HEK293 (cell line): ENCODE results near the gene NENF.

Experiments
- CTCF ChIA-PET: fragments of 350-600 bp; formaldehyde crosslinking; extraction: SDS; loops from one replicate; lab custom pipeline; 2021; ENCODE audit warnings: antibody characterized with exemption; lab: Yijun Ruan, JAX
- POLR2A ChIA-PET: fragments of 300-600 bp; formaldehyde crosslinking; extraction: SDS; loops from one replicate; lab custom pipeline; 2020; ENCODE audit warnings: antibody characterized with exemption, inconsistent platforms; lab: Yijun Ruan, JAX
- H3K27ac ChIP-seq: fragments of 200-500 bp; sonication (Bioruptor generic); 2 replicates; pipeline ENCODE4 v1.5.1; 2014; ENCODE audit warnings: low read depth, low read length, control low read depth, inconsistent platforms; ENCODE audit errors: extremely low read depth
- H3K36me3 ChIP-seq, 2 experiments: fragments of 200-500 bp in 1 of 2; sonication (Bioruptor generic) in 1 of 2; 1 replicate in 1 of 2; 2 replicates in 1 of 2; pipeline ENCODE4 v1.5.1; 2014 to 2017; ENCODE audit warnings: inconsistent platforms in 2 of 2, low read length in 2 of 2; ENCODE audit not compliant: control insufficient read depth in 2 of 2, insufficient read depth in 1 of 2
- H3K4me1 ChIP-seq: fragments of 200-500 bp; sonication (Bioruptor generic); 2 replicates; pipeline ENCODE4 v1.5.1; 2014; ENCODE audit warnings: mild to moderate bottlenecking, low read length, inconsistent platforms; ENCODE audit not compliant: control insufficient read depth, insufficient read depth
- H3K4me3 ChIP-seq: 2 replicates; pipeline ENCODE4 v1.5.1; 2011; ENCODE audit warnings: low read depth, mild to moderate bottlenecking, control low read depth, low read length, moderate library complexity
- H3K9me3 ChIP-seq: fragments of 200-500 bp; sonication (Bioruptor generic); 2 replicates; pipeline ENCODE4 v1.5.1; 2014; ENCODE audit warnings: low read depth, low read length, inconsistent platforms; ENCODE audit not compliant: control insufficient read depth, insufficient read depth
- REPIN1 ChIP-seq: fragments of 450-650 bp; formaldehyde crosslinking; IDR thresholded peaks from 2 replicates; pipeline ENCODE4 v1.5.1; 2017; ENCODE audit warnings: missing biosample characterization, missing genetic modification characterization, low read depth
- SP7 ChIP-seq: fragments of 450-650 bp; formaldehyde crosslinking; IDR thresholded peaks from 2 replicates; pipeline ENCODE4 v1.5.1; 2016; ENCODE audit warnings: missing biosample characterization, missing genetic modification characterization
- ZBTB17 ChIP-seq: fragments of 450-650 bp; formaldehyde crosslinking; IDR thresholded peaks from 2 replicates; pipeline ENCODE4 v1.5.1; 2016; ENCODE audit warnings: missing biosample characterization, missing genetic modification characterization
- ZBTB7A ChIP-seq: fragments of 450-650 bp; formaldehyde crosslinking; IDR thresholded peaks from 2 replicates; pipeline ENCODE4 v1.5.1; 2016; ENCODE audit warnings: low read depth, missing biosample characterization, missing genetic modification characterization
- ZIC2 ChIP-seq: fragments of 450-650 bp; formaldehyde crosslinking; IDR thresholded peaks from 2 replicates; pipeline ENCODE4 v1.5.1; 2016; ENCODE audit warnings: missing biosample characterization, missing genetic modification characterization
- ZNF10 ChIP-seq: fragments of 450-650 bp; formaldehyde crosslinking; IDR thresholded peaks from 2 replicates; pipeline ENCODE4 v1.5.1; 2017; ENCODE audit warnings: missing biosample characterization, missing genetic modification characterization
- ZNF211 ChIP-seq: fragments of 450-650 bp; formaldehyde crosslinking; IDR thresholded peaks from 2 replicates; pipeline ENCODE4 v1.5.1; 2016; ENCODE audit warnings: low read depth, missing biosample characterization, missing genetic modification characterization
- ZNF248 ChIP-seq: fragments of 450-650 bp; formaldehyde crosslinking; IDR thresholded peaks from 2 replicates; pipeline ENCODE4 v1.5.1; 2017; ENCODE audit warnings: missing biosample characterization, missing genetic modification characterization
- ZNF302 ChIP-seq: fragments of 450-650 bp; formaldehyde crosslinking; IDR thresholded peaks from 2 replicates; pipeline ENCODE4 v1.5.1; 2016; ENCODE audit warnings: missing biosample characterization, missing genetic modification characterization, low read depth
- ZNF341 ChIP-seq: fragments of 450-650 bp; formaldehyde crosslinking; IDR thresholded peaks from 2 replicates; pipeline ENCODE4; 2016; ENCODE audit warnings: low read depth, missing biosample characterization, missing genetic modification characterization
- ZNF596 ChIP-seq: fragments of 450-650 bp; IDR thresholded peaks from 2 replicates; pipeline ENCODE4 v1.5.0; 2018; ENCODE audit warnings: missing biosample characterization, mild to moderate bottlenecking, missing genetic modification characterization, moderate library complexity
- ZNF610 ChIP-seq: fragments of 450-650 bp; formaldehyde crosslinking; IDR thresholded peaks from 2 replicates; pipeline ENCODE4 v1.5.1; 2016; ENCODE audit warnings: missing biosample characterization, missing genetic modification characterization, borderline replicate concordance
- ZNF623 ChIP-seq: fragments of 450-650 bp; formaldehyde crosslinking; IDR thresholded peaks from 2 replicates; pipeline ENCODE4 v1.5.1; 2016; ENCODE audit warnings: missing biosample characterization, missing genetic modification characterization
- ZNF677 ChIP-seq: fragments of 450-650 bp; IDR thresholded peaks from 2 replicates; pipeline ENCODE4 v1.5.0; 2018; ENCODE audit warnings: missing biosample characterization, mild to moderate bottlenecking, missing genetic modification characterization, moderate library complexity
- ZNF768 ChIP-seq: fragments of 450-650 bp; formaldehyde crosslinking; IDR thresholded peaks from 2 replicates; pipeline ENCODE4 v1.5.1; 2018; ENCODE audit warnings: missing biosample characterization, mild to moderate bottlenecking, missing genetic modification characterization
- TF ChIP-seq, protein P1 (sequence below): fragments of 450-650 bp; formaldehyde crosslinking; IDR thresholded peaks from 2 replicates; pipeline ENCODE4 v1.5.1; 2017; ENCODE audit warnings: missing biosample characterization, mild to moderate bottlenecking, missing genetic modification characterization, moderate library complexity
- TF ChIP-seq, protein P2 (sequence below): fragments of 450-650 bp; formaldehyde crosslinking; IDR thresholded peaks from 2 replicates; pipeline ENCODE4 v1.5.1; 2016; ENCODE audit warnings: missing biosample characterization, missing genetic modification characterization
- TF ChIP-seq, protein P3 (sequence below): fragments of 450-650 bp; IDR thresholded peaks from 2 replicates; pipeline ENCODE4 v1.5.1; 2018; ENCODE audit warnings: missing biosample characterization, mild to moderate bottlenecking, missing genetic modification characterization
- TF ChIP-seq, protein P4 (sequence below): IDR thresholded peaks from 2 replicates; pipeline ENCODE4 v1.6.1; 2011; ENCODE audit warnings: mild to moderate bottlenecking, low read depth, low read length, borderline replicate concordance
- TF ChIP-seq, protein P5 (sequence below): sonication (generic); formaldehyde crosslinking; IDR thresholded peaks from 2 replicates; pipeline ENCODE4 v1.8.1; 2022; ENCODE audit warnings: mild to moderate bottlenecking, moderate library complexity, missing genetic modification reagents
- TF ChIP-seq, protein P6 (sequence below): fragments of 450-650 bp; formaldehyde crosslinking; IDR thresholded peaks from 2 replicates; pipeline ENCODE4 v1.5.1; 2016; ENCODE audit warnings: missing biosample characterization, missing genetic modification characterization
- TF ChIP-seq, protein P7 (sequence below): fragments of 450-650 bp; formaldehyde crosslinking; IDR thresholded peaks from 2 replicates; pipeline ENCODE4; 2016; ENCODE audit warnings: missing biosample characterization, missing genetic modification characterization

NENF gene

DNA sequence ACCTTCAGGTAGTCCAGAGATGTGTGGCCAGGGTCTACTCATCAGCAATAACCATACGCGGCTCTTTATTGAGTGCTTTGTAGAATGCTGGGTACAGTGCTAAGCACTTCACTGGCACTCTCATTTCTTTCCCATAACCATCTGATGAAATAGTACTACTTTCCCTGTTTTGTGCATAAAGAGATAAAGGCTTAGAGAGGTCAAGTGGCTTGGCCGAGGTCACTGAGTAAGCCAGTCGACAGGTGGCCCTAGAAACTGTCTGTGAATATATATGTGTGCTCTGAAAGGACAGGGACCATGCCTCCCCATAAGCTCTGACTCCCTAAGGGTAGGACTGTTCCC is 52.8 kb downstream of the NENF start:
- Histone ChIP-seq H3K4me1 (no peaks in the 10 kb centered on the region; the same call in 1 of the 2 replicates), H3K9me3 (no peaks in the 10 kb centered on the region), H3K4me3 (no peak overlapping the region)
- POLR2A ChIA-PET = interaction anchor here (1.0 to 1.8 kb wide), 2 partner anchors 9 to 123 kb away, joined by 4 to 9 read pairs; partner anchors contain the start of gene ATF3
- TF ChIP-seq ZNF623 (tag by site-specific recombination) = no peak
- TF ChIP-seq, protein P1, sequence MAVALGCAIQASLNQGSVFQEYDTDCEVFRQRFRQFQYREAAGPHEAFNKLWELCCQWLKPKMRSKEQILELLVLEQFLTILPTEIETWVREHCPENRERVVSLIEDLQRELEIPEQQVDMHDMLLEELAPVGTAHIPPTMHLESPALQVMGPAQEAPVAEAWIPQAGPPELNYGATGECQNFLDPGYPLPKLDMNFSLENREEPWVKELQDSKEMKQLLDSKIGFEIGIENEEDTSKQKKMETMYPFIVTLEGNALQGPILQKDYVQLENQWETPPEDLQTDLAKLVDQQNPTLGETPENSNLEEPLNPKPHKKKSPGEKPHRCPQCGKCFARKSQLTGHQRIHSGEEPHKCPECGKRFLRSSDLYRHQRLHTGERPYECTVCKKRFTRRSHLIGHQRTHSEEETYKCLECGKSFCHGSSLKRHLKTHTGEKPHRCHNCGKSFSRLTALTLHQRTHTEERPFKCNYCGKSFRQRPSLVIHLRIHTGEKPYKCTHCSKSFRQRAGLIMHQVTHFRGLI (tag by site-specific recombination) = no peak
- TF ChIP-seq, protein P2, sequence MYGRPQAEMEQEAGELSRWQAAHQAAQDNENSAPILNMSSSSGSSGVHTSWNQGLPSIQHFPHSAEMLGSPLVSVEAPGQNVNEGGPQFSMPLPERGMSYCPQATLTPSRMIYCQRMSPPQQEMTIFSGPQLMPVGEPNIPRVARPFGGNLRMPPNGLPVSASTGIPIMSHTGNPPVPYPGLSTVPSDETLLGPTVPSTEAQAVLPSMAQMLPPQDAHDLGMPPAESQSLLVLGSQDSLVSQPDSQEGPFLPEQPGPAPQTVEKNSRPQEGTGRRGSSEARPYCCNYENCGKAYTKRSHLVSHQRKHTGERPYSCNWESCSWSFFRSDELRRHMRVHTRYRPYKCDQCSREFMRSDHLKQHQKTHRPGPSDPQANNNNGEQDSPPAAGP (tag by site-specific recombination) = no peak
- no peak for TF ChIP-seq REPIN1 (tag by site-specific recombination)
- no peak for TF ChIP-seq ZNF596
- TF ChIP-seq, protein P3, sequence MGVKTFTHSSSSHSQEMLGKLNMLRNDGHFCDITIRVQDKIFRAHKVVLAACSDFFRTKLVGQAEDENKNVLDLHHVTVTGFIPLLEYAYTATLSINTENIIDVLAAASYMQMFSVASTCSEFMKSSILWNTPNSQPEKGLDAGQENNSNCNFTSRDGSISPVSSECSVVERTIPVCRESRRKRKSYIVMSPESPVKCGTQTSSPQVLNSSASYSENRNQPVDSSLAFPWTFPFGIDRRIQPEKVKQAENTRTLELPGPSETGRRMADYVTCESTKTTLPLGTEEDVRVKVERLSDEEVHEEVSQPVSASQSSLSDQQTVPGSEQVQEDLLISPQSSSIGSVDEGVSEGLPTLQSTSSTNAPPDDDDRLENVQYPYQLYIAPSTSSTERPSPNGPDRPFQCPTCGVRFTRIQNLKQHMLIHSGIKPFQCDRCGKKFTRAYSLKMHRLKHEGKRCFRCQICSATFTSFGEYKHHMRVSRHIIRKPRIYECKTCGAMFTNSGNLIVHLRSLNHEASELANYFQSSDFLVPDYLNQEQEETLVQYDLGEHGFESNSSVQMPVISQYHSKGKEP (tag by site-specific recombination) = no peak
- TF ChIP-seq ZNF610 (tag by site-specific recombination) = no peak
- TF ChIP-seq ZNF248 = no peak
- TF ChIP-seq, all 188 proteins: peak for 0
- Histone ChIP-seq H3K27ac (no peak overlapping the region; the same call in 1 of the 2 replicates), H3K36me3 (no peaks in the 10 kb centered on the region)
- CTCF ChIA-PET = interaction anchor here (1.0 kb wide), 2 partner anchors 8 to 28 kb away, joined by 3 to 6 read pairs; no protein-coding TSS in a partner anchor

DNA sequence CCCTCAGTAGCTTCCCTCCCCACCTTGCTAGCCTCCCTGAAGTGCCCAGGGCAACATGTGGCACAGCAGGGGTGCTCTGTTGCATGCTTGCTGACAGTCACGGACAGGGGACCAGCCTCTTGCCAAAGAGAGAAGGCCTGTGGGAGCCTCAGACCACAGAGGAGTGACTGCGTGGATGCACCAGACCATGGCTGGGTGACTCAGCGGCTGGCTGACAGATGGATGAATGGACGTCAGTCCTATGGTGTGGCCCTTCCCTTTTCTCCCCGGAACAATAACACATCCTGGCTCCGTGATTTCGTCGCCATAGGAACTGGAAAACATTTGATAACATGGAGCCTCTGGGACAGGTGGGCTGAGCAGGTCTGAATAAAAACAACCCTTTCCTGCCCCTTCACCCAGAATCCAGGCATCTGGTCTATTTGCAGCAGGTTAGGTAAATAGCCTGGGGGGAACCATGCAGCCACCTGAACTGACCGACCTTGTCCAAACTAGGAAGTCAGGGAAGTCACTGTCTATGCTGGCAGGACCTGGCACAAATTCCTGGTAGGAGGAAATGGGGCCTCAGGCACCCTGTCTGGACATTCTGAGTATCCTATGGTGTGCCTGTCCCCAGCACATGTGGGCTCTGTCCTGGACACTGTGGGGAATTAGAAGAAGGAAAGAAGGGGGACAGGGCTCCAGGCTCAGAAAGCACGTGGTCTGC is 53.3 kb downstream of the NENF start:
- Histone ChIP-seq H3K36me3 (no peaks in the 10 kb centered on the region), H3K4me1 (no peaks in the 10 kb centered on the region; the same call in 1 of the 2 replicates), H3K4me3 (no peak overlapping the region), H3K9me3 (no peaks in the 10 kb centered on the region), H3K27ac (no peak overlapping the region; the same call in 1 of the 2 replicates)
- POLR2A ChIA-PET = interaction anchor here (1.0 to 1.8 kb wide), 2 partner anchors 9 to 122 kb away, joined by 4 to 9 read pairs; partner anchors contain the start of gene ATF3
- CTCF ChIA-PET = interaction anchor here (1.0 kb wide), 1 partner anchor 9 kb away, joined by 6 read pairs; no protein-coding TSS in a partner anchor
- TF ChIP-seq, protein P4, sequence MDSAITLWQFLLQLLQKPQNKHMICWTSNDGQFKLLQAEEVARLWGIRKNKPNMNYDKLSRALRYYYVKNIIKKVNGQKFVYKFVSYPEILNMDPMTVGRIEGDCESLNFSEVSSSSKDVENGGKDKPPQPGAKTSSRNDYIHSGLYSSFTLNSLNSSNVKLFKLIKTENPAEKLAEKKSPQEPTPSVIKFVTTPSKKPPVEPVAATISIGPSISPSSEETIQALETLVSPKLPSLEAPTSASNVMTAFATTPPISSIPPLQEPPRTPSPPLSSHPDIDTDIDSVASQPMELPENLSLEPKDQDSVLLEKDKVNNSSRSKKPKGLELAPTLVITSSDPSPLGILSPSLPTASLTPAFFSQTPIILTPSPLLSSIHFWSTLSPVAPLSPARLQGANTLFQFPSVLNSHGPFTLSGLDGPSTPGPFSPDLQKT = no peak
- TF ChIP-seq, protein P5, sequence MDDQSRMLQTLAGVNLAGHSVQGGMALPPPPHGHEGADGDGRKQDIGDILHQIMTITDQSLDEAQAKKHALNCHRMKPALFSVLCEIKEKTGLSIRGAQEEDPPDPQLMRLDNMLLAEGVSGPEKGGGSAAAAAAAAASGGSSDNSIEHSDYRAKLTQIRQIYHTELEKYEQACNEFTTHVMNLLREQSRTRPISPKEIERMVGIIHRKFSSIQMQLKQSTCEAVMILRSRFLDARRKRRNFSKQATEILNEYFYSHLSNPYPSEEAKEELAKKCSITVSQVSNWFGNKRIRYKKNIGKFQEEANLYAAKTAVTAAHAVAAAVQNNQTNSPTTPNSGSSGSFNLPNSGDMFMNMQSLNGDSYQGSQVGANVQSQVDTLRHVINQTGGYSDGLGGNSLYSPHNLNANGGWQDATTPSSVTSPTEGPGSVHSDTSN (CRISPR knock-in tag) = no peak
- TF ChIP-seq ZBTB7A (tag by site-specific recombination) (no peak), ZIC2 (tag by site-specific recombination) (peak; percentile 95), ZNF302 (tag by site-specific recombination) (no peak), ZBTB17 (tag by site-specific recombination) (peak; percentile 49), ZNF248 (no peak), ZNF768 (tag by site-specific recombination) (no peak), ZNF677 (no peak), ZNF211 (tag by site-specific recombination) (no peak), SP7 (tag by site-specific recombination) (peak; percentile 73), ZNF341 (tag by site-specific recombination) (peak; percentile 56; the same call in 1 of the 2 replicates), ZNF10 (tag by site-specific recombination) (no peak)
- TF ChIP-seq, protein P6, sequence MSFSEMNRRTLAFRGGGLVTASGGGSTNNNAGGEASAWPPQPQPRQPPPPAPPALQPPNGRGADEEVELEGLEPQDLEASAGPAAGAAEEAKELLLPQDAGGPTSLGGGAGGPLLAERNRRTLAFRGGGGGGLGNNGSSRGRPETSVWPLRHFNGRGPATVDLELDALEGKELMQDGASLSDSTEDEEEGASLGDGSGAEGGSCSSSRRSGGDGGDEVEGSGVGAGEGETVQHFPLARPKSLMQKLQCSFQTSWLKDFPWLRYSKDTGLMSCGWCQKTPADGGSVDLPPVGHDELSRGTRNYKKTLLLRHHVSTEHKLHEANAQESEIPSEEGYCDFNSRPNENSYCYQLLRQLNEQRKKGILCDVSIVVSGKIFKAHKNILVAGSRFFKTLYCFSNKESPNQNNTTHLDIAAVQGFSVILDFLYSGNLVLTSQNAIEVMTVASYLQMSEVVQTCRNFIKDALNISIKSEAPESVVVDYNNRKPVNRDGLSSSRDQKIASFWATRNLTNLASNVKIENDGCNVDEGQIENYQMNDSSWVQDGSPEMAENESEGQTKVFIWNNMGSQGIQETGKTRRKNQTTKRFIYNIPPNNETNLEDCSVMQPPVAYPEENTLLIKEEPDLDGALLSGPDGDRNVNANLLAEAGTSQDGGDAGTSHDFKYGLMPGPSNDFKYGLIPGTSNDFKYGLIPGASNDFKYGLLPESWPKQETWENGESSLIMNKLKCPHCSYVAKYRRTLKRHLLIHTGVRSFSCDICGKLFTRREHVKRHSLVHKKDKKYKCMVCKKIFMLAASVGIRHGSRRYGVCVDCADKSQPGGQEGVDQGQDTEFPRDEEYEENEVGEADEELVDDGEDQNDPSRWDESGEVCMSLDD = peak; percentile 39; the same call in 1 of the 2 replicates
- TF ChIP-seq, protein P7, sequence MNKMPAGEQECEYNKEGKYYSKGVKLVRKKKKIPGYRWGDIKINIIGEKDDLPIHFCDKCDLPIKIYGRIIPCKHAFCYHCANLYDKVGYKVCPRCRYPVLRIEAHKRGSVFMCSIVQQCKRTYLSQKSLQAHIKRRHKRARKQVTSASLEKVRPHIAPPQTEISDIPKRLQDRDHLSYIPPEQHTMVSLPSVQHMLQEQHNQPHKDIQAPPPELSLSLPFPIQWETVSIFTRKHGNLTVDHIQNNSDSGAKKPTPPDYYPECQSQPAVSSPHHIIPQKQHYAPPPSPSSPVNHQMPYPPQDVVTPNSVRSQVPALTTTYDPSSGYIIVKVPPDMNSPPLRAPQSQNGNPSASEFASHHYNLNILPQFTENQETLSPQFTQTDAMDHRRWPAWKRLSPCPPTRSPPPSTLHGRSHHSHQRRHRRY (tag by site-specific recombination) = no peak
